Measurements from ENCODE around the gene CCT8L2.
"Not testable (repeated sequence)": the region's sequence is repeated elsewhere in the genome, so short reads cannot be mapped to it uniquely, and the experiment has no call there.

Gene CCT8L2

GRCh38 chr22:16592710-16593109 lies at the start of gene CCT8L2:
TSS of gene CCT8L2 (minus strand) at chr22:16592810. CDS start at chr22:16592550, 260 bp downstream.
- not testable (repeated sequence) for DNase-seq (ENCODE audit: low spot score)

GRCh38 chr22:16635442-16635841 lies 42.8 kb upstream of the CCT8L2 start:
- not testable (repeated sequence) for DNase-seq (ENCODE audit: low spot score)

DNA sequence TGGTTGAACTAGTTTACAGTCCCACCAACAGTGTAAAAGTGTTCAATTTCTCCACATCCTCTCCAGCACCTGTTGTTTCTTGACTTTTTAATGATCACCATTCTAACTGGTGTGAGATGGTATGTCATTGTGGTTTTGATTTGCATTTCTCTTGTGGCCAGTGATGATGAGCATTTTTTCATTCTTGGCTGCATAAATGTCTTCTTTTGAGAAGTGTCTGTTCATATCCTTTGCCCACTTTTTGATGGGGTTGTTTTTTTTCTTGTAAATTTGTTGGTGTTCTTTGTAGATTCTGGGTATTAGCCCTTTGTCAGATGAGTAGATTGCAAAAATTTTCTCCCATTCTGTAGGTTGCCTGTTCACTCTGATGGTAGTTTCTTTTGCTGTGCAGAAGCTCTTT lies 41.5 kb upstream of the CCT8L2 start:
- not testable (repeated sequence) for DNase-seq (ENCODE audit: low spot score)

GRCh38 chr22:16628476-16628875 lies 35.9 kb upstream of the CCT8L2 start:
- DNase-seq (ENCODE audit: low spot score): not testable (repeated sequence)

GRCh38 chr22:16625018-16625417 lies 32.4 kb upstream of the CCT8L2 start:
- not testable (repeated sequence) for DNase-seq (ENCODE audit: low spot score)

DNA sequence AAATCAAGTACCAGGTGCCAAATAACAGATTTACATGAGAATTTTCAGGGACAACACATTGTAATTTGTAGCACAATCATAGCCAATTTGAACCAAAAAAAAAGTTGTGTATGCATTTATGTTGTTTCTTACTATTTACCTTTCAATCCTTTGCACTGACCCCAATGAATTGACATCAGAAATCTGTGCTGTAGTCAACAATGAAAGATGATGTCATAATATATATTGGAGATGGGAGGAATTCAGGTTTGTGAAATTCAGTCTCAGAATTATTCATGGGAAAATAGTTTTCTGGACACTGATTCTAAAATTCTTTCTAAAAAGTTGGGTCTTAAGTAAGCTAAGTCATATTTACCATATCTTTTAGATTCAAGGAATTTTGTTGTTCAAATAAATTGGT lies 31.0 kb upstream of the CCT8L2 start:
- not testable (repeated sequence) for DNase-seq (ENCODE audit: low spot score)

GRCh38 chr22:16617516-16617915 lies 24.9 kb upstream of the CCT8L2 start:
- DNase-seq (ENCODE audit: low spot score): not testable (repeated sequence)

DNA sequence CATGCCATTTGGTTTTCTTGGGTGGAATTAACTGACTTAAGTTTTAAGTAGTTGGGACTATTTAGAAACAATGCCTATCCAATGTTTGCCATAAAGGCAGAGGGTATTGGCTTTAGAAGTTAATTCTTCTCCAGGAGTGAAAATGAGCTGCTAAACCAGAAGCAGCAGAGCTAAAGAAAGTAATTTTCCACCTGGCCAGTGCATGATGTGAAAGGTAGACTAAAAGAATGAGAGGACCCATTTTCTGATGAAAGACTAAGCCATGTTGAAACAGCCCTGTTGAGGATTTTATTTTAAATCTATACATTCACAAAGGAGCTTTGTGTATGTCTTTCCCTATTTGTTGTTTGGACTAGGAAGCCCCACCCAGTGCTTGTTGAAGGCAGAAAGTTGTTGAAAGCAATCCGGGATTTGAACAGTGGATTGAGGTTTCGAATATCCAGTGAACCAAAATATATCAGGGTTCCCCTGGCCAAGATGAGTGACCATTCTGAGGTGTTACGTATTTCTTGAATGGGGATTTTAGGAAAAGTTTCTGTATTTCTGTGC lies 23.9 kb upstream of the CCT8L2 start:
- not testable (repeated sequence) for DNase-seq (ENCODE audit: low spot score)

GRCh38 chr22:16615606-16616245 lies 23.1 kb upstream of the CCT8L2 start:
- DNase-seq (ENCODE audit: low spot score): not testable (repeated sequence)

GRCh38 chr22:16609548-16610261 lies 17.1 kb upstream of the CCT8L2 start:
- no peak for DNase-seq (ENCODE audit: low spot score)

GRCh38 chr22:16608931-16609330 lies 16.3 kb upstream of the CCT8L2 start:
- no peak for DNase-seq (ENCODE audit: low spot score)
- TF ChIP-seq CTCF (IDR thresholded peaks at IDR 0.05; ENCODE audit: extremely low read depth, missing control alignments): no peak

More at GRCh38 chr22:16609548-16610261, 17.1 kb upstream of the CCT8L2 start:
- no peak for TF ChIP-seq CTCF (IDR thresholded peaks at IDR 0.05; ENCODE audit: extremely low read depth, missing control alignments)

DNA sequence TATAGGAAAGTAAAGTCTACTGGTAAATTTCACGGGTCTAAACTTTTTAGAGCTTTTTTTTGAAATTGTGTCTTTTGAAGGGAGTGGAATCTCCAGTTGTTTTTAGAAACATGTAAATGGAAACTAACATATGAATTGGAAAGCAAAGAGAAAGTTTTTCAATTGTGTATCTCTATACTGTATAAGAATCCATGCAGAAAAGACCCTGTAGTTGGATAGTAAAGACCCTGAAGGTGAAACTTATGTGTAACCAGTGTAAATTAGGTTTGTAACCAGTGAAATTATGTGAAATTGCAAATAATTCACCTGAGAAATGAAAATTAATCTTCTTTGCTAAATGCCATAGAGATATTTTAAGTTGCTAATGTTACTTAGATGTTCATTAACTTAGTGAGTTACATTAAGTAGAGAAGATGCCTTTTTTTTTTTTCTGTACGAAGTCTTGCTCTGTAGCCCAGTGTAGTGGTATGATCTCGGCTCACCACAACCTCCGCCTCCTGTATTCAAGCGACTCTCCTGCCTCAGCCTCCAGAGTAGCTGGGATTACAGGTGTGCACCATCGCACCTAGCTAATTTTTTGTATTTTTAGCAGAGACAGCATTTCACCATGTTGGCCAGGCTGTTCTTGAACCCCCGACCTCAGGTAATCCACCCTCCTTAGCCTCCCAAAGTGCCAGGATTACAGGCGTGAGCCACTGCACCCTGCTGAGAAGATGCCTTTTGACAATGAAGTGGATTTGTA lies 11.8 kb upstream of the CCT8L2 start:
- not testable (repeated sequence) for DNase-seq (ENCODE audit: low spot score)

DNA sequence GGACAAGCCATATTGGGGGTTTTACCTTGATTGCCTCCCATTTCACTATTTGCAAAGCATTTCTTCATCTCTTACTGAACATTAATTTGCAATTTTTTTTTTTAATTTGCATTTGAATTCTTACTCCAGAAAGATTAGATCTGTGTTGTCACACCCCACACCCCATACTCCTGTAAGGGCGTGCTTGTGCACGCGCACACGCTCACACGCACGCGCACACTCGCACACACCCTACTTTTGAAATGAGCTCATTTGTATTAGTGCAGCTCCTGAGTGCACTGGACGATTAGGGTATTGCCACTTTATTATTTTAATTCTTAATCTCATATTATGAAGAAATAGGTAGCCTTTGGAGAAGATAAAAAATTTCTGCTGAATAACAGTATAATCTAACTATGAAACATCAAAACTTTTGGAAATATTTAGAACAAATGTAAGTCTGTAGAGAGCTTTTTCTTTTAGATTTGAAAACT lies 11.2 kb upstream of the CCT8L2 start:
- DNase-seq (ENCODE audit: low spot score): not testable (repeated sequence)
